ENCODE results near the gene TSPAN5. TPM values are rescaled to one million over a fixed set of nuclear protein-coding genes. Genes with fewer than 3 reads are reported as not detected.

The TSPAN5 gene
- total and polyA plus RNA-seq, 3 donors from 2014 or later: 27.8 to 57.2 (median 30.8) TPM

GRCh38 chr4:98434816-98435215 lies 223.6 kb downstream of the TSPAN5 start:
- Histone ChIP-seq H3K27me3 (no peaks in the 10 kb centered on the region), H3K36me3 (ENCODE audit: low read depth, missing control alignments) (no peaks in the 10 kb centered on the region), H3K27ac (no peak overlapping the region), H3K4me1 (no peaks in the 10 kb centered on the region), H3K9me3 (no peaks in the 10 kb centered on the region), H3K4me3 (no peak overlapping the region)
- intact Hi-C loops (cut with DNase I; ENCODE audit: low total_unique reads): no loop called here
- WGBS, 2 donors: 97% methylated on average over 6 of the region's 6 CpGs
- TF ChIP-seq POLR2A (IDR thresholded peaks at IDR 0.05): no peak
- TF ChIP-seq, protein P1, sequence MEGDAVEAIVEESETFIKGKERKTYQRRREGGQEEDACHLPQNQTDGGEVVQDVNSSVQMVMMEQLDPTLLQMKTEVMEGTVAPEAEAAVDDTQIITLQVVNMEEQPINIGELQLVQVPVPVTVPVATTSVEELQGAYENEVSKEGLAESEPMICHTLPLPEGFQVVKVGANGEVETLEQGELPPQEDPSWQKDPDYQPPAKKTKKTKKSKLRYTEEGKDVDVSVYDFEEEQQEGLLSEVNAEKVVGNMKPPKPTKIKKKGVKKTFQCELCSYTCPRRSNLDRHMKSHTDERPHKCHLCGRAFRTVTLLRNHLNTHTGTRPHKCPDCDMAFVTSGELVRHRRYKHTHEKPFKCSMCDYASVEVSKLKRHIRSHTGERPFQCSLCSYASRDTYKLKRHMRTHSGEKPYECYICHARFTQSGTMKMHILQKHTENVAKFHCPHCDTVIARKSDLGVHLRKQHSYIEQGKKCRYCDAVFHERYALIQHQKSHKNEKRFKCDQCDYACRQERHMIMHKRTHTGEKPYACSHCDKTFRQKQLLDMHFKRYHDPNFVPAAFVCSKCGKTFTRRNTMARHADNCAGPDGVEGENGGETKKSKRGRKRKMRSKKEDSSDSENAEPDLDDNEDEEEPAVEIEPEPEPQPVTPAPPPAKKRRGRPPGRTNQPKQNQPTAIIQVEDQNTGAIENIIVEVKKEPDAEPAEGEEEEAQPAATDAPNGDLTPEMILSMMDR (IDR thresholded peaks at IDR 0.05): no peak
- no peak for DNase-seq

- no peak for DNase-seq
- 97% methylated on average over 1 of the region's 1 CpG for WGBS, 2 donors
- intact Hi-C loops (cut with DNase I; ENCODE audit: low total_unique reads): no loop called here
Observed at GRCh38 chr4:98433691-98434090, 224.7 kb downstream of the TSPAN5 start.

DNA sequence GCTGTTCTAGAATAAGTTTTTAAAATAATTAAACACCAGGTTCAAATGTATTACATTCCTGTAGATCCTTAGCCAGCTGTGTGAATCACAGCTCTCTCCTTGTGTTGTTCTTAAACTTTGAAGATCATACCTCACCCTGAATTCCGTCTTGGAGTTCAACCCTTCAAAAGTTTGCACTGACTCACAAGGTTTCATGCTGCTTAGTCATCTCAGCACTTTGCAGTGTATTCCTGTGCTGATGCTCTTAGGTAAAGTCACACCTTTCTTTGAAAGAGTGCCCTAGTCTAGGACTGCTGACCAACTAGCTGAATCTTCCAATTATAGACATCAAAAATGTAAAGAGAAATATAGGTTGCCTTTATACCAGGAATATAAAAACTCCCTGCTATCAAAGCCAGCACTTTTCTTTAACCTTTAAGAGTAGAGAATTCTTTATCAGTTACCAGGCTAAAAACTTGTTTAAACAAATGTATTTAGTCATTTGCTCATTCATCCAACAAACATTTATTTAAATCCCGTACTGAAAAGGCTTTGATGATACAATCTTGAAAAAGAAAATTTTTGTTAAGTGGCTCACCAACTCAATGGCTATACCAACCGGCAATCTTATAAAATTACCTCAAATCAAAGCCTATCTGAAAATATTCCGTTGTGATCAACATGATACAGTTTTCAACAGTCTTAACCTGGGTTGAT lies 227.6 kb downstream of the TSPAN5 start:
- H3K36me3 ChIP-seq (ENCODE audit: low read depth, missing control alignments): no peaks in the 10 kb centered on the region
- WGBS, 2 donors: 91% methylated on average over 4 of the region's 4 CpGs
- intact Hi-C loops (cut with DNase I; ENCODE audit: low total_unique reads): no loop called here
- no peak overlapping the region for H3K4me3 ChIP-seq
- H3K27me3 ChIP-seq: no peaks in the 10 kb centered on the region
- TF ChIP-seq, protein P1 (IDR thresholded peaks at IDR 0.05): no peak
- no peak for TF ChIP-seq POLR2A (IDR thresholded peaks at IDR 0.05)
- DNase-seq: no peak
- H3K27ac ChIP-seq: no peak overlapping the region
- H3K4me1 ChIP-seq: no peaks in the 10 kb centered on the region
- H3K9me3 ChIP-seq: no peaks in the 10 kb centered on the region

More at GRCh38 chr4:98433691-98434090, 224.7 kb downstream of the TSPAN5 start:
- Histone ChIP-seq H3K27ac (no peak overlapping the region), H3K9me3 (no peaks in the 10 kb centered on the region), H3K27me3 (no peaks in the 10 kb centered on the region), H3K36me3 (ENCODE audit: low read depth, missing control alignments) (no peaks in the 10 kb centered on the region), H3K4me3 (no peak overlapping the region), H3K4me1 (no peaks in the 10 kb centered on the region)
- no peak for TF ChIP-seq POLR2A (IDR thresholded peaks at IDR 0.05)
- TF ChIP-seq, protein P1 (IDR thresholded peaks at IDR 0.05): no peak

DNA sequence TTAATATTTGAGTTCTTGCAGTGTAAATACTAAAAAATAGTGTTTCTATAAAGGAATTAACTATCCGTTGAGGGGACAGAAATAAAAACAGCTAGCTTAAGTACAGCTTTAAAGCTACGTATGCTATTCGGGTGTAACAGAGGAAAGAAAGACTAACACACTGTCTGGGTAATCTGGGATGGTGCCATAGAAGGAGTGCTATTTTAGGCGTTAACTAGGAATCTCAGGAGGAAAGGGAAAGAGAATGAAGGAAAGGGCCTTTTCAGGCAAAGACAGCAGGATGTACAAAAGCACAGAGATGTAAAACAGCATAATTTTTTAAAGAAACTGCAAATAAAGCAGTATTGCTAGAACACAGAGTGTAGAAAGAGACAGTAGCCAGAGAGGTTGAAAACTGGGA lies 235.4 kb downstream of the TSPAN5 start:
- TF ChIP-seq, protein P1 (IDR thresholded peaks at IDR 0.05): no peak
- TF ChIP-seq POLR2A (IDR thresholded peaks at IDR 0.05): no peak
- no peaks in the 10 kb centered on the region for H3K9me3 ChIP-seq
- no peaks in the 10 kb centered on the region for H3K27me3 ChIP-seq
- intact Hi-C loops (cut with DNase I; ENCODE audit: low total_unique reads): no loop called here
- no peak overlapping the region for H3K27ac ChIP-seq
- H3K4me1 ChIP-seq: no peaks in the 10 kb centered on the region
- 73 to 75% methylated on average over 4 of the region's 4 CpGs for WGBS, 2 donors
- DNase-seq: no peak
- H3K4me3 ChIP-seq: no peak overlapping the region
- H3K36me3 ChIP-seq (ENCODE audit: low read depth, missing control alignments): no peaks in the 10 kb centered on the region

- no peak for DNase-seq
- no peak overlapping the region for H3K27ac ChIP-seq
- 79 to 83% methylated on average over 5 of the region's 5 CpGs for WGBS, 2 donors
- no peak for TF ChIP-seq POLR2A (IDR thresholded peaks at IDR 0.05)
- TF ChIP-seq, protein P1 (IDR thresholded peaks at IDR 0.05): no peak
- no peaks in the 10 kb centered on the region for H3K4me1 ChIP-seq
- H3K27me3 ChIP-seq: no peaks in the 10 kb centered on the region
- H3K4me3 ChIP-seq: no peak overlapping the region
- no peaks in the 10 kb centered on the region for H3K36me3 ChIP-seq (ENCODE audit: low read depth, missing control alignments)
- intact Hi-C loops (cut with DNase I; ENCODE audit: low total_unique reads): no loop called here
- H3K9me3 ChIP-seq: no peaks in the 10 kb centered on the region
Observed at GRCh38 chr4:98421111-98421510, 237.3 kb downstream of the TSPAN5 start.

All from testis (tissue), 3 donors.